GM19452 (cell line): ENCODE measurements around the gene GAS6.

ENCODE experiments used
- ATAC-seq: cut with Tn5 transposase; IDR thresholded peaks from one replicate; pipeline ENCODE4 v1.9.1; 2021; ENCODE audit not compliant: unreplicated experiment

Gene GAS6

DNA sequence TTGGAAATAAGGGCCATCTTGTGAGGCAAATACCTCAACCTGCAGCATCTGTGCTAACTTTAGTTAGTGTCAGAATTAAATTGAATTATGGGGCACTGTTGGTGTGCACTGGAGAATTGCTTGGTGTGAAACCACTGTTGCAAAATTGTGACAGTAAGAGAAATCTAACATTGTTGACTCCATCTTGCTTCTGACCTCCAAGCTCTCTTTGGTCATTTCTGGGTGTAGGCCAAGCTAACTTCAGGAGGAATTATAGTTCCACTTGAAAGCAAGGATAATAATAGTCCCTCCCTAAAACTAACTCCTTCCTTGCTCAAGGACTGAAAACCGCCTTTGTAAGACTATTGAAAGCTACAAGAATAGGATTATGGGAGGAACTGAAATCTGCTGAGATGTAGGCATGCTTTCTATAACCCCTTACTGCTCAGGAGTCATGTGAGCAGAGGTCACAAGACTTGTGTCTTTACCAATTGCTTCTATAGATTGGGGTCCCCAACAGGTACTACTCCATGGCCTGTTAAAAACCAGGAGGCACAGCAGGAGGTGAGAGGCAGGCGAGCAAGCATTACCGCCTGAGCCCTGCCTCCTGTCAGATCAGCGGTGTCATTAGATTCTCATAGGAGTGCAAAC lies 24.9 kb upstream of the GAS6 start:
- ATAC-seq: no peak

DNA sequence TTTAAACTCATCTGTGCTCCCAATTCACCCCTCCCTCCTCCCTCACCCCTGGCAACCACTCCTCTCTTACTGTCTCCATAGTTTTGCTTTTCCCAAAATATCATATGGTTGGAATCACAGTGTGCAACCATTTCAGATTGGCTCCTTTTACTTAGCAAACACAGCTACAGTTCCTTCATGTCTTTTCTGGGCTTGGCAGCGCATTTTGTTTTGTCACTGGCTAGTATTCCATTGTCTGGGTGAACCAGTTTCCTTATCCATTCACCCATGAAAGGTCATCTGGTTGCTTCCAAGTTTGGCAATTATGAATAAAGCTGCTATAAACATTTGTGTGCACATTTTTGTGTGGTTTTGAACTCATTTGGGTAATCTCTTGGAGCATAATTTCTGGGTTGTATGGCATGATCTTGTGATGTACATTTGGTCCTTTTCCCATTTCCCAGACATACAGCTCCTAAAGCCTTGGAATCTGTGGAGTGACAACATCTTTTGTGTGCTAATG lies 23.9 kb upstream of the GAS6 start:
- ATAC-seq: no peak

DNA sequence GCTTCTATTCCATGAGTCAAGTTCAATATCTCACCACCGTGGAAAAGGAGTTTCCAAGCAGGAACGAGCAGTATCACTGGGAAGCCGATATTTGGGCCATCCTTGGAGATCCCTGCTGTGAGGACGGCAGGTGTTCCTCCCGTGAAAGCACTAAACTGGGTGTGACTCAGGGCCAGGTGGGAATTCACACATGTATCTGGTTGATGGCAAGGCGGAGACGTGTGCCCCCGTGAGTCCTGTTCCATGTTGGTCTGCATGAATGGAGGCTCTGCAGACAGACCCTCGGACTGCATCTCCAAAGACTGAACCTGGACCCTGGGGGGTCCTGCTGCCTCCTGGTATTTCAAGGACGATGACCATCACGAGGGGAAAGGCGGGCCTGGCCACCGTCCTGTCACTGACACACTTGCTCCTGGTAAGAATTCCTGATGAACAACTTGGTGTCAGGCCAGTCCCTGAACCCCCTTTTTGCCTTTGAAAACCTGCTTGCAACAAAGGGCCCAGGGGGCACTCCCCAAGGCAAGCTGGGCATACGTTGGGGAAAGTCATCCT lies 22.8 kb upstream of the GAS6 start:
- no peak for ATAC-seq

DNA sequence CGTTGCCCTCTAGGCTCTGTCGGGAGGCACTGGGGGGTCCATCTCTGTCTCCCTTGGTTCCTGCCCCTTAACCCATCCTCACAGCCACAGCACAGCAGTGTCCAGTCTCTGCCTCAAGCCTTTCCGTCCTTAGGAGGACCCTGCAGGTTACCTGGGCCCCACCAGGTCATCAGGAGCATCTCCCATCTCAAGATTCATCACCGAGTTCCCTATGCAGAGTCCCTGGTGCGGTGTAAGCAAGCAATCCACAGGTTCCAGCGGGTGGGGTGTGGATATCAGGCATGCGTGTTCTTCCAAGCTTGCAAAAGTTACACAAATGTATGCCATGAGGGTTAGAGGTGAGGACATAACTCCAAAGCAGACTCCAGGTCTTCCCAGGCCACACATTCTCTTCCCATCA lies 20.9 kb upstream of the GAS6 start:
- ATAC-seq: no peak

DNA sequence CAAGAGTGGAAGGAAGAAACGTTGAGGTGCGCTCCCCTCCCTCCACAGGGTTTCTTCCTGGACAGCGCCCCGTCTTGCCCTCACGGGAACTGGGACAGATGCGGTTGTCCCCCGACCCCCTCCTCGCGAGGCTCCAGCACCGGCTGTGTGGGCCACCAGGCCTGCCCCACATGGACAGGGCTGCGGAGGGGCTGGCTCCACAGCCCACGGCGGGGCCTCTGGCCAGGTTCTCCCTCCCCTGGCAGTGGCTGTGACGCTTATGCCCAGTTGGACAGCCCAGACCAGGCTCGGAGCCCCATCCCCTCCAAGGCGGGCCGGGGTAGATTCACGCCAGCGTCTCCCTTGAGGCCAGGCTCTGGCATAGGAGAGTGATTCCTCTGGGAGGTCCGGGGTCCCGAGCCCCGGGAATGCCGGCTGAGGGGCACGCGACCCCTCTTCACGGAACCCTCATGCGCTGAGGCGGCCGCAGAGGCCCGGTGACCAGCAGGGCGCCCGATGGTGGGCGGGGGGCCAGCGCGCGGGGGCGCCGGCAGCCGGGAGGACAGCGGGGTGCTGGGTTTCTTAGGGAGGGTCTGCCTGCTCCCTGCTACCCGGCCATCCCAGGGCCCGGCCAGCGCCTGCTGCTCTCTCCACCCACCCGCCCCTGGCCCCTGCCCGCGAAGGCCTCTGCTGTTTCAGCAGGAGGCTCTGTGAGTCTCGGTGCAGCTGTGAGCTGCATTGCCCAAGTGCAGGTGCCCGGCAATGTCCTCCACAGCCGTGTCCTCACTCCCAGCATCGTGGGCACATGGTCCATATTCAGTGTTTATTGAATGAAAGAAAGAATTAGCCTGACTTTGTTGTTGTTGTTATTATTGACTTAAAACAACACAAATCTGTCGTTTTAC lies 20.3 kb upstream of the GAS6 start:
- no peak for ATAC-seq

DNA sequence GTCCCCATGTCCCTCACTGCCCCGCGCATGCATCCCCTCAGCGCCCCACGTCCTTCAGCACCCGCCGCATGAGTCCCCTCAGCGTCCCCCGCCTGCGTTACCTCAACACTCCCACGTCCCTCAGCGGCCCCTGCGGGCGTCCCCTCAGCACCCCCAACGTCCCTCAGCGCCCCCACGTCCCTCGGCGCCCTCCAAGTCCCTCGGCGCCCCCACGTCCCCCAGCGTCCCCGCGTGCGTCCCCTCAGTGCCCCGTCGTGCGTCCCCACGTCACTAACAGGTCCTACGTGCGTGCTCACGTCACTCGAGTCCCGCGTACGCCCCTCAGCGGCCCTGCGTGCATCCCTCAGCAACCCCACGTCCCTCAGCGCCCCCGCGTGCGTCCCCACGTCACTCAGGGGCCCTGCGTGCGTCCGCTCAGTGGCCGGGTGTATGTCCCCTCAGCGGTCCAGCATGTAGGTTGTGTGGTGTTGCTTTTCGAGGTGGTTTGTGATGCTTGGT lies 19.5 kb upstream of the GAS6 start:
- ATAC-seq: no peak

DNA sequence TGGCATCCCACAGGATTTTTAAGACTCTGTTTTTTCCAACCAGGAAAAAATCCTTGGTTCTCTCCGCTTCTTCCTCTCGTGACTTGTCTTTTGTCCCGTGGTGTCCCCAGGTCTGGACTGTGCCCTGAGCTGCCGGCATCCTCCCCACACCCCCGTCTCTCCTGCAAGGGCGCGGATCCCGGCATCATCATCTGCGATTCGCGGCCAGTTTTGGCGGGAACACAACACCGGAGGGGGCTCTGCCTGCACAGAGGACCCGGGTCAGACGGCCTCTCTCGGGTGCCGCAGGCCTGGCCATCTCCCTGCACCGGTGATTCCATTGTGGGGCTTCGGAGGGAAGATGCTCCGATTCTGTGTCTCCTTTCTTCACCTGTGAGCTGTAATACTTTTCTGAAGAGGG lies 18.8 kb upstream of the GAS6 start:
- ATAC-seq: no peak

DNA sequence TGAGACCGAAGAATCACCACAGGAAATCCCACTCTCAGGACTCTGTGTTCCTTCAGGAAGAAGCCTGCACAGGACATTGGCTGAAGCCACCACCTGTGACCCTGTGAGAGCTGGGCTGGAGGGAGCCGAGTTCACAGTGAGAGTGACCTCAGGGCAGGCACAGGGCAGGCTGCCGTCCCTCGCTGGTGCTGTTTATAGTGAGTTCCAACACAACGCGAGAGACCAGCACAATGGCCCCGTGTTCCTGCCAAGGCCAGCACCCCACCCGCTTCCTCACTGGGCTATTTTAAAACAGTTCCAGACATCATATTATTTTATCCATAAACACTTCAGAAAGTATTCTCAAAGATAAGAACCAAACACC lies 18.4 kb upstream of the GAS6 start:
- ATAC-seq: no peak

DNA sequence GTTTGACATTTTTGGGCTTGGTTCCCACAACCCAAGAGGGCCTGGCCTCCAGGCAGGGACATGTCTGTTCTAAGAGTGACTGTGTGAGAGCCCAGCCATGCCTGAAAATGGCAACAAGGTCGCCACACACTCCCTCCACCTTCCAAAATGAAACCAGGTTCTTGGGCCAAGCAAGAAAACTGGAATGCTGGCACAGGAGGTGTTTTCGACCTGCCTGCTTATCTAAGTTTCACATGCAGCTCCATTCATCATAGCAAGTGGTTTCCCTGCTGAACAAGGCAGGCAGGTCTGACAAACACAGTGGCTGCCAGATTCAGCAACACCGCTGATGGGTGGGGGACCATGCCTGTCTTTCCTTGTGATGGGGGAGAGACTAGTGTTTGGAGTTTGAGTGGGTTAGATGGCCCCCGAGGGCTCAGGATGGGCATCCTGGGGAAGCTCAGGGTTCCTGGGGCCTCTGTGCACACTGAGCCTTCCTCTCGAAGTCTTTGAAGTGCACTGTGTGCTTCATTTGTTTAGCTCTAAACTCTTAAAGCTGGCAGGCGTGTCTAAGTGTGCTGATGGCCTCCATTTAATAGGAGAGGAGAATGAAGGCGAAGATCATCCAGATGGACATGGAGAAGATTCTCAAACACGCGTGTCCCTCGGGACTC lies 17.9 kb upstream of the GAS6 start:
- ATAC-seq: no peak

DNA sequence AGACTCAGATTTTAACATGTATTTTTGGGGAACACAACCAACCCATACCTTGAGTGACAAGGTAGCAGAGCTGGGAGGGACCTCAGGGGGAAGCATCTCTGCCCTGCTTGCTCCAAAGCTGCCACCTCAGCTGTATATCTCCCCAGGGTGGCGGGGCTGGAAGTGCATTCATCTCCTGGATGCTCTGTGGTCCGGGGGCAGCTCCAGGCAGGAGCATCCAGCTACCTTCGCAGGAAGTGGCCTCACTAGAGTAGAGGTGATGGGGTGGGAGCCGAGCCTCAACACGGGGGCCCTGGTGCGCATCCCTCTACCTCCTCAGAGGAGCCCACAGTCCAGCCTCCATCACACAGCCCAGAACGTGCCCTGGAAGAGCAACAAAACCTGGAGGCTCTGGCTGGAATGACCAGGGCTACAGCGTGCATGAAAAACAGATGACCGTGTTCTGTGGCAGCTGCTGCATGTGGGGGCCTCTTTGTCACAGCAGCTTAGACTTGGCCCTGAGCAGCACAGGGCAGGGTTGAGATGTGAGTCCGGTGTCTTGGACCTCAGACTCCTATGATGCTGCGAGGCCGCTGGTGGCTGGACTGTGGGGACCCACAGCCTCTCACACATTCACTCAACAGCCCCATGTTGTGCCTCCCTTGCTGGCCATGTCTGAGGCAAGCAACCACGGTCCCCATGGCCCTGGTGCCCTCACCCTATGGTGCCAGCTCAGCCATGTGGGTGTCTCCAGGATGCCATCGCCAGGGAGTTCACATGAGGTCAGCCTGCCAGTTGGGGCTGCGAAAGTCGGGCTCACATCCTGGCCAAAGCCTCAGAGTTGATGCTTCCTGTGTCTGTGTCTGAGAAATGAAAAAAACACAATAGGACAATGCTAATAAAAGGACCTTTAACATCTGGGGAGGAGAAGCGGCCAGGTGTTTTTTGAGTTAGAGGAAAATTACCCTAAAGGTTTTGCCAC lies 17.1 kb upstream of the GAS6 start:
- no peak for ATAC-seq

DNA sequence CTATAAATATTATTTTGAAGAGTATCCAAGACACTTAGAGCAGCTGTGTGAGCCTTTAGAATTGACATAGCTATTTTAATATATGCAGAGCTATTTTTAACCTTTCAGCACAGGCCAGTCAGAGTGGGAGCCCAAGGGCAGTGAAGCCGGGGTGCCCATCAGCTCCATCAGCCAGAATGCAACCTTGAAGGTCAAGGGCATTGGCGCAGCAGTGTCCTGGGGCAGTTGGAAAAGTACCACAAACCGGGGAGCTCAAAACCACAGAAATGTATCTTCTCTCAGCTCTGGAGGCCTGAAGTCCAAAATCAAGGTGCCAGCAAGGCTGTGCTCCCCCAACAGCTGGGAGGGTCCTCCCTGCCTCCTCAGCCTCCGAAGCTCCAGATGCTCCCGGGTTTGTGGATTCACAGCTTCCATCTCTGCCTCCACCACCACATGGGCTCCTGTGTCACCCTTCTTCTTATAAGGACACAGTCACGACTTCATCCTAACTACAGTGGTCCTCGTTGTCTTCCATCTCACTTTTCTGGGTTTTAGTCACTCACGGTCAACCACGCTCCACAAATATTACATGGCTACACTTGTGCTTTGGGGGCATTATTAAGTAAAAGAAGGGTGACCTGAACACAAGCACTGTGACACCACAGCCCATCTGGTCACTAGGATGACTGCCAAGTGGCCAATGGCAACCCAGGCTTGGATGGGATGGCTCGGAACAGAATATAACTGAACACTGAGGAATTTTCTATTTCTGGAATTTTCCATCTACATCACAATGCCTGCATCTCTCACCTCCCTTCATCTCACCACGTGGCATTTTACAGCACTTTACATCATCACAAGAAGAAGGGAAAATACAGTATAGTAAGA lies 15.9 kb upstream of the GAS6 start:
- no peak for ATAC-seq

DNA sequence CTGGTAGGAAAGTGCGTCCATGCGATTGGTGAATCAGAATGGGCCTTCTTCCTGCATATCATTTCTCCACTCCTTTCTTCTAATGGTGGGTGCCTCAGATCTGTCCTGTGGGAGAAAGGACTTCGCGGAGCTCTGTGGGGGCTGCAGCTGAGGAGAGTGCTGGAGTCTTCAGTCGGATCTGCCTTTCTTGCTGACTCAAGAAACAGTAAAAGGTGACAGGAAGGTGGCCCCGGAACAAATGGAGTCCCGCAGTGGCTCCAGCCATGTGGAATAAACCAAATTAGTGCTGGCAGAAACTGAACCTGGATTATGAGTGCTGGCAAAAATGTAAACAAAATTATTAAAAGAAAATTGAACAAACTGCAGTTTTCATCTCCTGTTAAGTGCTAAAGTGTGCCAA lies 15.1 kb upstream of the GAS6 start:
- ATAC-seq: no peak

DNA sequence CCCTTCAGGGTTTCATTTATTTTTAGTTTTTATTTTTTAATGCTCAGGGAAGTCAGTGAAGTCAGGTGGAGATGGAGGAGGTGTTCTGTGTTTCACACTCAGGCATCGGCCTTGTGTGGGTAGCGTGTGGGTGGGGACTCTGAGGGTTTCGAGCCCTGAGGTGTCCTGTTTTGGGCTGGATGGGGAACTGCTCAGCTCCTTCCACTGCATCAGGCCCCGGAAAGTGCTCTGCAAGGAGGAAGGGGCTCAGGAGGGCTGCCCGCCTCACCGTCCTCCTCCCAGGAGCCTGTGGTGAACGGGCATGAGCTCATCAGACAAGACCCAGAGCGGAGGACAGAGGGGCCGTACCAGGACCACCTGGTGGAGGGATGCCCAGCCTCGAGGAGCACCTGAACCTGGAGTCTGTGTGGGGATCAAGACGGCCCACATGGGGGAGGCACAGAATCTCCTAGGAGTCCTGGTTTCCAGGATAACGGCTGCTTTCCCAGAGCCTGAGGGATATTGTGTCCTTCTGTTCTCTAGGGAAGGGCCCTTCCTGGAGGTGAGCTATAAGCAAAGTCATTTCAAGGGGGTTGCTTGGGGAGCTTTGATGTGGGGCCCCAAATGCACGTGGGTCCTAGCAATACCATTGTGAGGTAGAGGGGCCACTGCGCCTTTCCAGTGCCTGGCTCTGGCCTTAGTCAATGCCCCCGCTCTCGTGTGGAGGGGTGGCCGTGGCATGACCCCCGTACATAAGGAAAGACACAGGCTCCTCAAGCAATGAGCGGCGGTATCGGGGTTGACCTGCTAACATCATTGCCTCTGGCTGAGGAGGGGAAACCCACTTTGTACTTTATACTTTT lies 13.5 kb upstream of the GAS6 start:
- no peak for ATAC-seq

DNA sequence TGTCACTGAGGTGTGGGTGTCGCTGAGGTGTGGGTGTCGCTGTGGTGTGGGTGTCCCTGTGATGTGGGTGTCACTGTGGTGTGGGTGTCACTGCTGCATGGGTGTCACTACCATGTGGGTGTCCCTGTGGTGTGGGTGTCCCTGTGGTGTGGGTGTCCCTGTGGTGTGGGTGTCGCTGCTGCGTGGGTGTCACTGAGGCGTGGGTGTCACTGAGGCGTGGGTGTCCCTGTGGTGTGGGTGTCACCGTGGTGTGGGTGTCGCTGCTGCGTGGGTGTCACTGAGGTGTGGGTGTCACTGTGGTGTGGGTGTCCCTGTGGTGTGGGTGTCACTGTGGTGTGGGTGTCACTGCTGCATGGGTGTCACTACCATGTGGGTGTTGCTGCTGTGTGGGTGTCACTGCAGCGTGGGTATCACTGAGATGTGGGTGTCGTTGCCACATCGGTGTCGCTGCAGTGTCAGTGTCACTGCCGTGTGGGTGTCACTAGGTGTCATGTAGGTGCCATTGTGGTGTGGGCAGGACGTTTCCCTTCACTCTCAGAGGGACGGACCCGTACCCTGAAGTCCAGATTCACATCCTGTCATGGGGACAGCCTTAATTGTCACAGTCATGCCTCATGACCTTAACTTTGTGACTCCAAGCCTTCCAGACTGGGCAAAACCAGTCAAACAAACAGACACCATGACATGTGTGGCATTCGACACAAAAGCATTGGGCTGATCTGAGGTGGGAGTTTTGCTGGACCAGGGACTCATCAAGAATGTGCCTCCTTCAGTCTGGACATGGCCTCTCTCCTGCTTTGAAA lies 12.7 kb upstream of the GAS6 start:
- no peak for ATAC-seq

DNA sequence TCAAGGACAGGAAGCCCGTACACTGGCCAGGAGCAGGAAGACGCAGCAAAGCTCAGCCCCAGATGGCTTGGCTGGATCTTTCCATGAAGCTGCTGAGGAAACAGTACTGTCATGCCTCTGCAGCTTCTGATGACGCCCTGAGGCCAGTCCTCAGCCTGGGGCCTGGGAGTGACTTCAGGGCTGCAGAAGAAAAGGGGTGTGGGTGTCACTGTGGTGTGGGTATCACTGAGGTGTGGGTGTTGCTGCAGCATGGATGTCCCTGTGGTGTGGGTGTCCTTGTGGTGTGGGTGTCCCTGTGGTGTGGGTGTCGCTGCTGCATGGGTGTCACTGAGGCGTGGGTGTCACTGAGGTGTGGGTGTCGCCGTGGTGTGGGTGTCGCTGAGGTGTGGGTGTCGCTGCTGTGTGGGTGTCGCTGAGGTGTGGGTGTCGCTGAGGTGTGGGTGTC lies 12.0 kb upstream of the GAS6 start:
- ATAC-seq: no peak

DNA sequence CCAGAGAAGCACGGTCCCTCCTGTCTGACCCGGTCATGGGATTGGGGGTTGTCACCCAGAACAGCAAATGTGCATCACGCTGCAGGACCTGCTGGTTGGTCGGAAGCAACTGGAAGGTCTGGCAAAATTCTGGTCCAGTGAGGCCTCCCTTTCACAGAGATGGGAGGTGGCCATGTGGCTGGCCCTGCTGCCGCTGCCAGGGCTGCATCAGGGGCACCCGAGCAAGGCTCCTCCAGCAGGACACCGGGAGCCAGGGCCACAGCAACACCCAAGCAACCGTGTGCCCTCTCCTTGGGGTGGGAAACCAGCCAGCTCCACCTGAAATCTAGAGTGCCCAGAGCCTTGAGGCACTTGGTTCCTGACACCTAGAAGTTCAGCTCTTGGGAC lies 11.5 kb upstream of the GAS6 start:
- no peak for ATAC-seq

DNA sequence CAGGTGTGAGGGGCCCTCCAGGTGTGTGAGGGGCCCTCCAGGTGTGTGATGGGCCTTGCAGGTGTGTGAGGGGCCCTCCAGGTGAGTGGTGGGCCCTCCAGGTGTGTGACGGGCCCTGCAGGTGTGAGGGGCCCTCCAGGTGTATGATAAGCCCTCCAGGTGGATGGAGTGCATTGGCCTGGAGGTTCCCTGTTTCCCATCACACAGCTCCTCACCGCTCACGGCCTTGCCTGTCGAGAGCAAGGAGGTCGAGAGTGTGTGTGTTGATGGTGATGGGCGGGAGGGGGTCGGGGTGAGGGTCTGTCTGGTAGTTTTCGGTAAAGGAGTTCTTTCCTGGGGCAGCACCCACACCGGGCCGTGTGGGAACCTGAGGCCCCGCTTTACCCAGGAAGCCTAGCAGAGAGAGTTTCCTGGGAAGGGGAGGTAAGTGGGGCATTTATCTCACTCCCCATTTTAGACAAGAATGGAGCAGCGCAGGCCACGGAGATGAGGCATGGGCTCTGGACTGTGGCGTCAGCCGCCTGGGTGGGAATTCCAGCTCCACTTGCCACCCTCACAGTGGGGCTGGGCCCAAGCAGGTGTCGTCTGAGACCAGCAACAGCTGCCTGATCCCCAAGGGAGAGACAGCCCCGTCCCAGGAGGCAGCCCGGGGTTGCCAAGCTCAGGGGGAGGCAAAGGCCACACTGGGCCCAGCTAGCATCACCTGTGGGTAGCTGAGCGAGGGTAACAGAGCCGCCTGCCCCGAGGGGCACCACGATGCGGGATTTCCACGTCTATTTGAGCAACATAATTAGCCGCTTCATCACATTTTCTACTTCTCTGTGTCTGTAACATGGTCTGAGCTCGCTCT lies 10.9 kb upstream of the GAS6 start:
- ATAC-seq: no peak
